Panc1 (cell line): ENCODE measurements around the gene MAST4.

Experiments
- CTCF ChIP-seq: fragments of 450-650 bp; IDR thresholded peaks from 2 replicates; pipeline ENCODE4 v1.5.1; 2017; ENCODE audit warnings: mild to moderate bottlenecking
- POLR2AphosphoS5 ChIP-seq: IDR thresholded peaks from 2 replicates; pipeline ENCODE4 v1.6.1; 2012; ENCODE audit warnings: mild to moderate bottlenecking, low read depth, low read length, moderate library complexity

- TF ChIP-seq CTCF (no peak), POLR2AphosphoS5 (no peak)
Measured at GRCh38 chr5:67160272-67160671, 564.1 kb downstream of the MAST4 start.
